ENCODE data around the gene PLXNA1. TPM values are rescaled to one million over a fixed set of nuclear protein-coding genes. Genes with fewer than 3 reads are reported as not detected.

PLXNA1 gene
- total and polyA plus RNA-seq, 2 experiments from 2014 or later, result 11.0 to 73.5 TPM

DNA sequence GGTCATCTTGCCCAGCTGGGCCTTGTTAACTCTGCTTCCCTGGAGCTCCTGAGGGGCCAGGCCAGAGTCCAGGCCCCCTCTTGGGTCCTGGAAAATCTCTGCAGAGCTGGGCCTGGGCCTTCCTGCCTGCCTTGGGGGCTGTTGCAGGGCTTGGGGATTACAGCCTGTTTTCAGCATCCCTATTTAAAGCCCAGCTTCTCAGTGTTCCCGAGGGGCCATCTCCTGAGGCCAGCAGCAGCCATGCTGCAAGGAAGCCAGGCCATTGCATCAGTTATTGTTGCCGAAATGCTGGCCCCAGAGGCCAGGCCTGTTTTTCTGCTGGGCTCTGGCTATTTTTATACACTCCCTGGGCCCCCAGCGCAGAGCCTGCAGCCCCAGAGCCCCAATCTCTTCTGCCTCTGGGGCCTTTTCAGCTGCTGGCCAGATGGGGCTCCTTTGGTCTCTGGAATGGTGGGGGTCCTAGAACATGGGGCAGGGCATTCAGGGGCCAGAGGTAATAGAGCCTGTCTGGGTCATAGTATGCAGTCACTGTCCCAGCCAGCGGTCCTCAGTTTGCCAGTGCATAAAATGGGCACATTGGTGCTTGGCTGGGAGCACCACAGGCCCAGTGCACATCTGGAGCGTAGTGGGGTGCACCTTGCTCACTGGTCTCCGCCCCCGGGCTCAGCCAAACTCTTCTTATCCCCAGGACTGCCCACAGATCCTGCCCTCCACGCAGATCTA is 28.5 kb downstream of the PLXNA1 start (continued):
- no peak for TF ChIP-seq EZH2 (IDR thresholded peaks at IDR 0.05; ENCODE audit: low read depth, unreplicated experiment)

DNA sequence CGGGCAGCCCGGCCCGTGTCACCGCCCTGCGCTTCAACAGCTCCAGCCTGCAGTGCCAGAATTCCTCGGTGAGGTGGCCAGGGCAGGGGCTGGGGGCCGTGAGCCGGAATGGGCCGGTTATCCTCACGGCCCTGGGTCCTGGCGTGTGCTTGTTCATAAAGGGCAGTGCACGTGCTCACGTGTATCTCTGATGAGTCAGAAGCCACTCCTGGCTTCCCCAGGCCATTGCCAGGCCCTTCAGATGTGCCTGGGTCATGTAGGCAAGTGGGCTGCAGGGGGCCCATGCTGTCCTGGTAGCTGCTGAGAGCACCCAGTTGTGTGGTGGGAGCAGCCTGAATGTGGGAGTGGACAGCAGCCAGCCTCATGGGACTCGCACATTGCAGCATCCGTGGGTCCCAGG is 29.2 kb downstream of the PLXNA1 start:
- H3K27ac Mint-ChIP-seq, result peak overlapping the region; percentile 52; the same call in 1 of the 2 replicates
- no peak for DNase-seq (ENCODE audit: low spot score)
- H3K4me3 Mint-ChIP-seq, result no peak overlapping the region
- Histone ChIP-seq H4K20me1 (replicated peaks; ENCODE audit: insufficient read depth) (no peaks in the 10 kb centered on the region; the same call in 1 of the 2 replicates), H3K4me1 (ENCODE audit: insufficient read depth) (no peaks in the 10 kb centered on the region), H3K27me3 (ENCODE audit: insufficient read depth) (no peaks in the 10 kb centered on the region), H3K27ac (ENCODE audit: low read depth) (no peak overlapping the region), H3K79me2 (replicated peaks; ENCODE audit: insufficient read depth) (no peaks in the 10 kb centered on the region), H2AFZ (no peak overlapping the region), H3K36me3 (ENCODE audit: insufficient read depth) (no peaks in the 10 kb centered on the region), H3K4me2 (no peak overlapping the region), H3K4me3 (no peak overlapping the region), H3K9me2 (ENCODE audit: insufficient read depth) (no peaks in the 10 kb centered on the region), H3F3A (replicated peaks; ENCODE audit: low read depth) (no peaks in the 10 kb centered on the region)
- ATAC-seq, result no peak
- H3K27me3 Mint-ChIP-seq (ENCODE audit: insufficient read depth, low read depth, poor library complexity), result peaks cover 7% of the 10 kb centered on the region
- peaks cover 23% of the 10 kb centered on the region for H3K36me3 Mint-ChIP-seq (ENCODE audit: low read depth)
- H3K9me3 Mint-ChIP-seq, result no peaks in the 10 kb centered on the region; the same call in 2 of the 3 replicates
- peaks cover 5% of the 10 kb centered on the region; the same call in 2 of the 3 replicates for H3K4me1 Mint-ChIP-seq
- TF ChIP-seq JUNB (IDR thresholded peaks at IDR 0.05; ENCODE audit: unreplicated experiment) (no peak), CREB1 (CRISPR knock-in tag; IDR thresholded peaks at IDR 0.05; ENCODE audit: low read depth) (no peak), POLR2AphosphoS5 (IDR thresholded peaks at IDR 0.05; ENCODE audit: low read depth) (no peak), EZH2phosphoT487 (IDR thresholded peaks at IDR 0.05; ENCODE audit: unreplicated experiment) (no peak), STAT1 (IDR thresholded peaks at IDR 0.05; ENCODE audit: unreplicated experiment) (no peak), ZNF114 (CRISPR knock-in tag; IDR thresholded peaks at IDR 0.05) (no peak), EZH2 (IDR thresholded peaks at IDR 0.05; ENCODE audit: low read depth, unreplicated experiment) (no peak), NANOG (IDR thresholded peaks at IDR 0.05; ENCODE audit: borderline replicate concordance) (no peak), ZNF331 (CRISPR knock-in tag; IDR thresholded peaks at IDR 0.05; ENCODE audit: low read depth) (no peak)
- TF ChIP-seq, protein P1, sequence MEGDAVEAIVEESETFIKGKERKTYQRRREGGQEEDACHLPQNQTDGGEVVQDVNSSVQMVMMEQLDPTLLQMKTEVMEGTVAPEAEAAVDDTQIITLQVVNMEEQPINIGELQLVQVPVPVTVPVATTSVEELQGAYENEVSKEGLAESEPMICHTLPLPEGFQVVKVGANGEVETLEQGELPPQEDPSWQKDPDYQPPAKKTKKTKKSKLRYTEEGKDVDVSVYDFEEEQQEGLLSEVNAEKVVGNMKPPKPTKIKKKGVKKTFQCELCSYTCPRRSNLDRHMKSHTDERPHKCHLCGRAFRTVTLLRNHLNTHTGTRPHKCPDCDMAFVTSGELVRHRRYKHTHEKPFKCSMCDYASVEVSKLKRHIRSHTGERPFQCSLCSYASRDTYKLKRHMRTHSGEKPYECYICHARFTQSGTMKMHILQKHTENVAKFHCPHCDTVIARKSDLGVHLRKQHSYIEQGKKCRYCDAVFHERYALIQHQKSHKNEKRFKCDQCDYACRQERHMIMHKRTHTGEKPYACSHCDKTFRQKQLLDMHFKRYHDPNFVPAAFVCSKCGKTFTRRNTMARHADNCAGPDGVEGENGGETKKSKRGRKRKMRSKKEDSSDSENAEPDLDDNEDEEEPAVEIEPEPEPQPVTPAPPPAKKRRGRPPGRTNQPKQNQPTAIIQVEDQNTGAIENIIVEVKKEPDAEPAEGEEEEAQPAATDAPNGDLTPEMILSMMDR (conservative IDR thresholded peaks at IDR 0.05; ENCODE audit: low read depth in 2 of 2), result no peak
- TF ChIP-seq, protein P2, sequence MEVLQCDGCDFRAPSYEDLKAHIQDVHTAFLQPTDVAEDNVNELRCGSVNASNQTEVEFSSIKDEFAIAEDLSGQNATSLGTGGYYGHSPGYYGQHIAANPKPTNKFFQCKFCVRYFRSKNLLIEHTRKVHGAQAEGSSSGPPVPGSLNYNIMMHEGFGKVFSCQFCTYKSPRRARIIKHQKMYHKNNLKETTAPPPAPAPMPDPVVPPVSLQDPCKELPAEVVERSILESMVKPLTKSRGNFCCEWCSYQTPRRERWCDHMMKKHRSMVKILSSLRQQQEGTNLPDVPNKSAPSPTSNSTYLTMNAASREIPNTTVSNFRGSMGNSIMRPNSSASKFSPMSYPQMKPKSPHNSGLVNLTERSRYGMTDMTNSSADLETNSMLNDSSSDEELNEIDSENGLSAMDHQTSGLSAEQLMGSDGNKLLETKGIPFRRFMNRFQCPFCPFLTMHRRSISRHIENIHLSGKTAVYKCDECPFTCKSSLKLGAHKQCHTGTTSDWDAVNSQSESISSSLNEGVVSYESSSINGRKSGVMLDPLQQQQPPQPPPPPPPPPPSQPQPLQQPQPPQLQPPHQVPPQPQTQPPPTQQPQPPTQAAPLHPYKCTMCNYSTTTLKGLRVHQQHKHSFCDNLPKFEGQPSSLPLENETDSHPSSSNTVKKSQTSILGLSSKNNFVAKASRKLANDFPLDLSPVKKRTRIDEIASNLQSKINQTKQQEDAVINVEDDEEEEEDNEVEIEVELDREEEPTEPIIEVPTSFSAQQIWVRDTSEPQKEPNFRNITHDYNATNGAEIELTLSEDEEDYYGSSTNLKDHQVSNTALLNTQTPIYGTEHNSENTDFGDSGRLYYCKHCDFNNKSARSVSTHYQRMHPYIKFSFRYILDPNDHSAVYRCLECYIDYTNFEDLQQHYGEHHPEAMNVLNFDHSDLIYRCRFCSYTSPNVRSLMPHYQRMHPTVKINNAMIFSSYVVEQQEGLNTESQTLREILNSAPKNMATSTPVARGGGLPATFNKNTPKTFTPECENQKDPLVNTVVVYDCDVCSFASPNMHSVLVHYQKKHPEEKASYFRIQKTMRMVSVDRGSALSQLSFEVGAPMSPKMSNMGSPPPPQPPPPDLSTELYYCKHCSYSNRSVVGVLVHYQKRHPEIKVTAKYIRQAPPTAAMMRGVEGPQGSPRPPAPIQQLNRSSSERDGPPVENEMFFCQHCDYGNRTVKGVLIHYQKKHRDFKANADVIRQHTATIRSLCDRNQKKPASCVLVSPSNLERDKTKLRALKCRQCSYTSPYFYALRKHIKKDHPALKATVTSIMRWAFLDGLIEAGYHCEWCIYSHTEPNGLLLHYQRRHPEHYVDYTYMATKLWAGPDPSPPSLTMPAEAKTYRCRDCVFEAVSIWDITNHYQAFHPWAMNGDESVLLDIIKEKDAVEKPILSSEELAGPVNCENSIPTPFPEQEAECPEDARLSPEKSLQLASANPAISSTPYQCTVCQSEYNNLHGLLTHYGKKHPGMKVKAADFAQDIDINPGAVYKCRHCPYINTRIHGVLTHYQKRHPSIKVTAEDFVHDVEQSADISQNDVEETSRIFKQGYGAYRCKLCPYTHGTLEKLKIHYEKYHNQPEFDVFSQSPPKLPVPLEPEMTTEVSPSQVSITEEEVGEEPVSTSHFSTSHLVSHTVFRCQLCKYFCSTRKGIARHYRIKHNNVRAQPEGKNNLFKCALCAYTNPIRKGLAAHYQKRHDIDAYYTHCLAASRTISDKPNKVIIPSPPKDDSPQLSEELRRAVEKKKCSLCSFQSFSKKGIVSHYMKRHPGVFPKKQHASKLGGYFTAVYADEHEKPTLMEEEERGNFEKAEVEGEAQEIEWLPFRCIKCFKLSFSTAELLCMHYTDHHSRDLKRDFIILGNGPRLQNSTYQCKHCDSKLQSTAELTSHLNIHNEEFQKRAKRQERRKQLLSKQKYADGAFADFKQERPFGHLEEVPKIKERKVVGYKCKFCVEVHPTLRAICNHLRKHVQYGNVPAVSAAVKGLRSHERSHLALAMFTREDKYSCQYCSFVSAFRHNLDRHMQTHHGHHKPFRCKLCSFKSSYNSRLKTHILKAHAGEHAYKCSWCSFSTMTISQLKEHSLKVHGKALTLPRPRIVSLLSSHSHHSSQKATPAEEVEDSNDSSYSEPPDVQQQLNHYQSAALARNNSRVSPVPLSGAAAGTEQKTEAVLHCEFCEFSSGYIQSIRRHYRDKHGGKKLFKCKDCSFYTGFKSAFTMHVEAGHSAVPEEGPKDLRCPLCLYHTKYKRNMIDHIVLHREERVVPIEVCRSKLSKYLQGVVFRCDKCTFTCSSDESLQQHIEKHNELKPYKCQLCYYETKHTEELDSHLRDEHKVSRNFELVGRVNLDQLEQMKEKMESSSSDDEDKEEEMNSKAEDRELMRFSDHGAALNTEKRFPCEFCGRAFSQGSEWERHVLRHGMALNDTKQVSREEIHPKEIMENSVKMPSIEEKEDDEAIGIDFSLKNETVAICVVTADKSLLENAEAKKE (CRISPR knock-in tag; IDR thresholded peaks at IDR 0.05), result no peak
- TF ChIP-seq, protein P3, sequence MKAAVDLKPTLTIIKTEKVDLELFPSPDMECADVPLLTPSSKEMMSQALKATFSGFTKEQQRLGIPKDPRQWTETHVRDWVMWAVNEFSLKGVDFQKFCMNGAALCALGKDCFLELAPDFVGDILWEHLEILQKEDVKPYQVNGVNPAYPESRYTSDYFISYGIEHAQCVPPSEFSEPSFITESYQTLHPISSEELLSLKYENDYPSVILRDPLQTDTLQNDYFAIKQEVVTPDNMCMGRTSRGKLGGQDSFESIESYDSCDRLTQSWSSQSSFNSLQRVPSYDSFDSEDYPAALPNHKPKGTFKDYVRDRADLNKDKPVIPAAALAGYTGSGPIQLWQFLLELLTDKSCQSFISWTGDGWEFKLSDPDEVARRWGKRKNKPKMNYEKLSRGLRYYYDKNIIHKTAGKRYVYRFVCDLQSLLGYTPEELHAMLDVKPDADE (IDR thresholded peaks at IDR 0.05), result no peak

Measured in GM23338 (cell line).